Neural progenitor cell (in vitro differentiated cells): Measurements from ENCODE around the gene AJAP1.

ENCODE experiments used
- CTCF ChIP-seq: fragments of 200-600 bp; sonication (generic); IDR thresholded peaks from 2 replicates; pipeline ENCODE4 v1.5.1; 2017; ENCODE audit warnings: antibody characterized with exemption, mild to moderate bottlenecking
- EZH2 ChIP-seq: fragments of 200-600 bp; sonication (generic); IDR thresholded peaks from 2 replicates; pipeline ENCODE4 v1.6.1; 2017; ENCODE audit warnings: antibody characterized with exemption, mild to moderate bottlenecking, moderate library complexity

GRCh38 chr1:4825800-4826450, 171.5 kb downstream of the AJAP1 start:
- peak; percentile 68 for TF ChIP-seq CTCF
- no peak for TF ChIP-seq EZH2
